OCI-LY1 (cell line): Measurements from ENCODE around the gene HYAL3.

ENCODE experiments used
- H2AFZ ChIP-seq: fragments of 200-600 bp; sonication (generic), shearing (Covaris generic); 2 replicates; pipeline ENCODE4 v1.6.0; 2014; ENCODE audit warnings: antibody characterized with exemption, mild to moderate bottlenecking, low read length
- H3F3A ChIP-seq: fragments of 200-600 bp; sonication (generic), shearing (Covaris generic); 2 replicates; pipeline ENCODE4 v1.6.0; 2014; ENCODE audit warnings: mild to moderate bottlenecking, antibody characterized with exemption, low read length, moderate library complexity; ENCODE audit not compliant: insufficient read depth
- H3K27ac ChIP-seq: fragments of 200-600 bp; sonication (generic); 2 replicates; pipeline ENCODE4 v1.5.1; 2014; ENCODE audit warnings: low read length, mixed run types, mild to moderate bottlenecking, low read depth; ENCODE audit not compliant: poor library complexity, severe bottlenecking
- H3K27me3 ChIP-seq: fragments of 200-600 bp; sonication (generic); 2 replicates; pipeline ENCODE4 v1.6.0; 2014; ENCODE audit warnings: antibody characterized with exemption, mild to moderate bottlenecking, low read length, moderate library complexity; ENCODE audit not compliant: insufficient read depth
- H3K36me3 ChIP-seq: fragments of 200-600 bp; sonication (generic); 2 replicates; pipeline ENCODE4 v1.6.1; 2014; ENCODE audit warnings: mild to moderate bottlenecking, antibody characterized with exemption, low read length, moderate library complexity, mixed read lengths; ENCODE audit not compliant: insufficient read depth
- H3K4me1 ChIP-seq: fragments of 200-600 bp; sonication (generic); 2 replicates; pipeline ENCODE4 v1.5.1; 2014; ENCODE audit warnings: mild to moderate bottlenecking, low read length, moderate library complexity; ENCODE audit not compliant: insufficient read depth, severe bottlenecking
- H3K4me2 ChIP-seq: fragments of 200-600 bp; sonication (generic), shearing (Covaris generic); 2 replicates; pipeline ENCODE4 v1.6.1; 2014; ENCODE audit warnings: low read length
- H3K4me3 ChIP-seq: fragments of 200-600 bp; sonication (generic); 2 replicates; pipeline ENCODE4 v1.5.1; 2014; ENCODE audit warnings: low read length, low read depth, mild to moderate bottlenecking, mixed read lengths; ENCODE audit not compliant: poor library complexity, severe bottlenecking
- H3K79me2 ChIP-seq: fragments of 200-600 bp; shearing (Covaris generic); 2 replicates; pipeline ENCODE4 v1.6.1; 2016; ENCODE audit warnings: mixed run types, low read length, mixed read lengths; ENCODE audit not compliant: insufficient read depth
- H3K9ac ChIP-seq: fragments of 200-600 bp; sonication (generic), shearing (Covaris generic); 2 replicates; pipeline ENCODE4 v1.6.1; 2014; ENCODE audit warnings: mild to moderate bottlenecking, low read length, mixed read lengths
- H3K9me2 ChIP-seq: fragments of 200-600 bp; sonication (generic), shearing (Covaris generic); 2 replicates; pipeline ENCODE4 v1.6.1; 2014; ENCODE audit warnings: low read depth, mild to moderate bottlenecking, low read length, mixed read lengths
- H3K9me3 ChIP-seq: fragments of 200-600 bp; shearing (Covaris generic); 2 replicates; pipeline ENCODE4 v1.6.1; 2014; ENCODE audit warnings: low read length, mixed read lengths
- H4K20me1 ChIP-seq: fragments of 200-600 bp; sonication (generic), shearing (Covaris generic); 2 replicates; pipeline ENCODE4 v1.6.0; 2016; ENCODE audit warnings: mild to moderate bottlenecking, low read length; ENCODE audit not compliant: insufficient read depth
- EZH2 ChIP-seq: fragments of 200-600 bp; sonication (generic), shearing (Covaris generic); IDR thresholded peaks from 2 replicates; pipeline ENCODE4 v1.8.0; 2017; ENCODE audit warnings: borderline replicate concordance, mixed run types, mild to moderate bottlenecking, antibody characterized with exemption, low read length, moderate library complexity, mixed read lengths
- TF ChIP-seq, protein P1 (sequence below): fragments of 200-600 bp; sonication (generic), shearing (Covaris generic); IDR thresholded peaks from 2 replicates; pipeline ENCODE4 v1.5.1; 2017; ENCODE audit warnings: mild to moderate bottlenecking, antibody characterized with exemption, low read length, moderate library complexity, mixed read lengths

Gene HYAL3

DNA sequence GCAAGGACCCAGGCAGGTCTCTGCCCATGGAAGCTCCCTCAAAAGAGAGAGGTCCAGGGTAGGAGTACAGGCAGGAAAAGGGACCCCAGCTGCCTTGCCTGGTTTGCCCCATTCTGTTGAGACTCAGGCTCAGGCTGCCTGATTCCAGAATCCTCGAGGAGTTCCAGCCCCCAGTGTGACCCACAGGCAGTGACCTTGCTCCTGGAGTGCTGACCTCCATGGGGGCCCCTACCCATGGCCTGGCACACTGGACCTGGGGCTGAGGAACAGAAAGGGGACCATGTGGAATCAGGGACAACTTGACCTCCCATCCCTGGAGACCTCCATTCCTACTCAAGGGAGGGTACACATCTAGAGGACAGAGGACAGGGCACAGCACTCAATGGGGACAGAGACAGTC is 33.6 kb downstream of the HYAL3 start:
- H3K79me2 ChIP-seq = no peaks in the 10 kb centered on the region
- no peak for TF ChIP-seq EZH2
- TF ChIP-seq, protein P1, sequence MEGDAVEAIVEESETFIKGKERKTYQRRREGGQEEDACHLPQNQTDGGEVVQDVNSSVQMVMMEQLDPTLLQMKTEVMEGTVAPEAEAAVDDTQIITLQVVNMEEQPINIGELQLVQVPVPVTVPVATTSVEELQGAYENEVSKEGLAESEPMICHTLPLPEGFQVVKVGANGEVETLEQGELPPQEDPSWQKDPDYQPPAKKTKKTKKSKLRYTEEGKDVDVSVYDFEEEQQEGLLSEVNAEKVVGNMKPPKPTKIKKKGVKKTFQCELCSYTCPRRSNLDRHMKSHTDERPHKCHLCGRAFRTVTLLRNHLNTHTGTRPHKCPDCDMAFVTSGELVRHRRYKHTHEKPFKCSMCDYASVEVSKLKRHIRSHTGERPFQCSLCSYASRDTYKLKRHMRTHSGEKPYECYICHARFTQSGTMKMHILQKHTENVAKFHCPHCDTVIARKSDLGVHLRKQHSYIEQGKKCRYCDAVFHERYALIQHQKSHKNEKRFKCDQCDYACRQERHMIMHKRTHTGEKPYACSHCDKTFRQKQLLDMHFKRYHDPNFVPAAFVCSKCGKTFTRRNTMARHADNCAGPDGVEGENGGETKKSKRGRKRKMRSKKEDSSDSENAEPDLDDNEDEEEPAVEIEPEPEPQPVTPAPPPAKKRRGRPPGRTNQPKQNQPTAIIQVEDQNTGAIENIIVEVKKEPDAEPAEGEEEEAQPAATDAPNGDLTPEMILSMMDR = no peak
- H3F3A ChIP-seq = no peaks in the 10 kb centered on the region
- H3K9me3 ChIP-seq = no peaks in the 10 kb centered on the region
- peaks cover under 1% of the 10 kb centered on the region for H3K4me1 ChIP-seq
- H3K36me3 ChIP-seq = no peaks in the 10 kb centered on the region
- no peak overlapping the region for H3K27ac ChIP-seq
- no peak overlapping the region for H3K4me2 ChIP-seq
- no peaks in the 10 kb centered on the region for H4K20me1 ChIP-seq
- H2AFZ ChIP-seq = no peak overlapping the region
- no peaks in the 10 kb centered on the region for H3K9me2 ChIP-seq
- H3K27me3 ChIP-seq = 0 out of 2 replicates have a peak, but pooled peaks cover 4% of the 10 kb centered on the region
- H3K4me3 ChIP-seq = no peak overlapping the region
- H3K9ac ChIP-seq = no peak overlapping the region

DNA sequence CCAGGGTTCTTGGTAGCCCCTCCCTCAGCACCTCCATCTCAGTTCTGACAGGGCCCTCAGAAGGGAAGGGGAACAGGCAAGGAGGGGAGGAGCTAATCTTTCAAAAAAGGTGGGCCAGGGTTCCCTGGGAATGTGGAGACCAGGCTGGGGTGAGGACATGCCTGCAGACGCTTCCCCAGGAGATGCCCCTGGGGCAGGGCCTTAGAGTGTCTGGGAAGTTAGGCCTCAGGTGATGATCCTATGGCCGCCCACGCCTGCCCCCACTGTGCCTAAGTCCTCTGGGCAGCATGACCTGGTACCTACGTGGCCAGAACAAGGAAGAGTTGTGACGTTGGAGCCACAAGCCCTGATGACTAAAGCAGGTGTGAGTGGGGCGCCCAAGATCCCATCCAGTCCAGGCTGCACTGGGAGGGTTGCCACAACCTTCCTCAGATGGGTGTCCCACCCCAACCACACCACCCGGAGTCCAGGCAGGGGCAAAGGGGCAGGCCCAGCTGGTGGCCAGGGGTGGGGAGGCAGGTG is 34.2 kb downstream of the HYAL3 start:
- Histone ChIP-seq H3K27me3 (0 out of 2 replicates have a peak, but pooled peaks cover 4% of the 10 kb centered on the region), H3K9ac (no peak overlapping the region), H3K9me2 (no peaks in the 10 kb centered on the region), H3K9me3 (no peaks in the 10 kb centered on the region), H3K4me3 (no peak overlapping the region), H3K79me2 (no peaks in the 10 kb centered on the region), H3K36me3 (no peaks in the 10 kb centered on the region), H3F3A (no peaks in the 10 kb centered on the region), H3K4me1 (peaks cover 5% of the 10 kb centered on the region), H3K27ac (no peak overlapping the region), H2AFZ (no peak overlapping the region), H4K20me1 (no peaks in the 10 kb centered on the region), H3K4me2 (no peak overlapping the region)
- TF ChIP-seq, protein P1 = no peak
- TF ChIP-seq EZH2 = no peak

DNA sequence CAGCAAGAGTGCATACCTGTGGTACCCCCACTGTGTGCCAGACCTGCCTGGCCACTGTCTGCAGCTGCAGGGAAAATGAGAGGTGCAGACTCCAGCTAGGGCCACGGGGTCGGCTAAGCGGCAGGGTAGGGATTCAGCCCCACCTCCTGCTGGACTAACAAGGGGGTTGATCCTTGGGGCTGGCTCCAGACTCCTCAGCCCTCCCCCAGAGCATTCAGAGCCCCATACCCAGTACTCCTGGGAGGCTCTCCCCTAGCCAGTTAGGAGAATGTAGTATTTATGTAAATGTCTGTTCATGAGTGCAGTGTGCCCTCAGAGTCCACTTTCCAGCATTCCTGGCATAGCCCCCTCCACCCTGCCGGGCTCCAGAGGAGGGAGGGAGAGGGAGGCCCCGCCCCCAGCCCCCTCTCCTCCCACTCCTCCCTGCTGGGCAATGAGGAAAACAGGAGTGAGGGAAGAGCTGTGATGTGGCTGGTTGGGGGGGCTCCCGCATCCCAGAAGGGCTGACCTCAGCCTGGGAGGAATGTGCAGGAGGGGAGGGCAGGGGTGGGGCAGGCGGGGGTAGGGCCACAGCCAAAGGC is 34.7 kb downstream of the HYAL3 start:
- Histone ChIP-seq H3K4me1 (peaks cover 9% of the 10 kb centered on the region), H3K4me3 (no peak overlapping the region), H3K36me3 (peaks cover 2% of the 10 kb centered on the region; the same call in 1 of the 2 replicates), H3K9me3 (no peaks in the 10 kb centered on the region), H3F3A (no peaks in the 10 kb centered on the region), H3K9ac (no peak overlapping the region), H4K20me1 (no peaks in the 10 kb centered on the region), H2AFZ (no peak overlapping the region), H3K4me2 (no peak overlapping the region), H3K9me2 (no peaks in the 10 kb centered on the region), H3K79me2 (no peaks in the 10 kb centered on the region), H3K27me3 (0 out of 2 replicates have a peak, but pooled peaks cover 4% of the 10 kb centered on the region), H3K27ac (no peak overlapping the region)
- TF ChIP-seq EZH2 = no peak
- TF ChIP-seq, protein P1 = no peak
